Subcutaneous abdominal adipose tissue (tissue), 5 donors: ENCODE measurements around the gene GREB1.

ENCODE experiments used
- H3K27ac ChIP-seq: one replicate; pipeline ENCODE4 v1.7.0; 2013; ENCODE audit warnings: low read depth, mild to moderate bottlenecking, inconsistent platforms, low read length, moderate library complexity
- H3K27me3 ChIP-seq, 5 donors: one replicate each; pipeline ENCODE4 v1.7.0; 2013; ENCODE audit warnings: low read length in 5 of 5, inconsistent platforms in 1 of 5; ENCODE audit not compliant: control insufficient read depth in 5 of 5, insufficient read depth in 4 of 5
- H3K36me3 ChIP-seq, 5 donors: one replicate each; pipeline ENCODE4 v1.7.0; 2013; ENCODE audit warnings: low read length in 5 of 5; ENCODE audit not compliant: control insufficient read depth in 5 of 5, insufficient read depth in 5 of 5
- H3K4me1 ChIP-seq, 5 donors: one replicate each; pipeline ENCODE4 v1.7.0; 2013; ENCODE audit warnings: low read length in 5 of 5, mild to moderate bottlenecking in 3 of 5, moderate library complexity in 1 of 5; ENCODE audit not compliant: control insufficient read depth in 5 of 5, insufficient read depth in 5 of 5
- H3K4me3 ChIP-seq, 5 donors: one replicate each; pipeline ENCODE4 v1.7.0; 2013; ENCODE audit warnings: low read length in 5 of 5, low read depth in 1 of 5
- H3K9ac ChIP-seq, 5 donors: one replicate each; pipeline ENCODE4 v1.7.0; 2013; ENCODE audit warnings: low read length in 5 of 5, mild to moderate bottlenecking in 4 of 5, moderate library complexity in 3 of 5
- H3K9me3 ChIP-seq, 5 donors: one replicate each; pipeline ENCODE4 v1.7.0; 2013; ENCODE audit warnings: low read length in 5 of 5; ENCODE audit not compliant: control insufficient read depth in 5 of 5
- donor health status: healthy.
- donor health status: healthy.
- donor health status: healthy.
- donor health status: healthy.
- donor health status: healthy.

The GREB1 gene

GRCh38 chr2:11597538-11598225, 63.8 kb downstream of the GREB1 start:
- peaks cover 0 to under 1% (median 0%) of the 10 kb centered on the region in 5 donors for H3K4me1 ChIP-seq
- no peak overlapping the region for H3K9ac ChIP-seq
- peaks cover 0 to 5% (median 0%) of the 10 kb centered on the region in 5 donors for H3K27me3 ChIP-seq
- no peaks in the 10 kb centered on the region for H3K9me3 ChIP-seq
- H3K4me3 ChIP-seq, result no peak overlapping the region
- peaks cover 0 to 5% (median 0%) of the 10 kb centered on the region in 5 donors for H3K36me3 ChIP-seq
- H3K27ac ChIP-seq, result no peak overlapping the region

- no peak overlapping the region for H3K27ac ChIP-seq
- H3K9me3 ChIP-seq, result no peaks in the 10 kb centered on the region
- H3K27me3 ChIP-seq, result peaks cover 0 to 5% (median 0%) of the 10 kb centered on the region in 5 donors
- peaks cover 0 to 5% (median 0%) of the 10 kb centered on the region in 5 donors for H3K4me1 ChIP-seq
- H3K36me3 ChIP-seq, result peaks cover 0 to 5% (median 0%) of the 10 kb centered on the region in 5 donors
- no peak overlapping the region for H3K4me3 ChIP-seq
- H3K9ac ChIP-seq, result no peak overlapping the region
These were observed 64.4 kb downstream of the GREB1 start for GRCh38 chr2:11598228-11598731.

GRCh38 chr2:11602563-11603204, 68.8 kb downstream of the GREB1 start:
- peaks cover 0 to 5% (median 0%) of the 10 kb centered on the region in 5 donors for H3K36me3 ChIP-seq
- H3K9me3 ChIP-seq, result no peaks in the 10 kb centered on the region
- H3K9ac ChIP-seq, result no peak overlapping the region
- H3K4me1 ChIP-seq, result peaks cover 0 to 5% (median 0%) of the 10 kb centered on the region in 5 donors
- no peak overlapping the region for H3K27ac ChIP-seq
- peak overlapping the region in 2 of 5 donors; percentile 13 to 17 for H3K4me3 ChIP-seq
- H3K27me3 ChIP-seq, result no peaks in the 10 kb centered on the region

GRCh38 chr2:11610624-11611242, 76.9 kb downstream of the GREB1 start:
- Histone ChIP-seq H3K9ac (no peak overlapping the region), H3K4me3 (no peak overlapping the region), H3K27me3 (no peaks in the 10 kb centered on the region), H3K36me3 (no peaks in the 10 kb centered on the region), H3K27ac (no peak overlapping the region), H3K4me1 (peaks cover 0 to 5% (median 0%) of the 10 kb centered on the region in 5 donors), H3K9me3 (no peaks in the 10 kb centered on the region)

DNA sequence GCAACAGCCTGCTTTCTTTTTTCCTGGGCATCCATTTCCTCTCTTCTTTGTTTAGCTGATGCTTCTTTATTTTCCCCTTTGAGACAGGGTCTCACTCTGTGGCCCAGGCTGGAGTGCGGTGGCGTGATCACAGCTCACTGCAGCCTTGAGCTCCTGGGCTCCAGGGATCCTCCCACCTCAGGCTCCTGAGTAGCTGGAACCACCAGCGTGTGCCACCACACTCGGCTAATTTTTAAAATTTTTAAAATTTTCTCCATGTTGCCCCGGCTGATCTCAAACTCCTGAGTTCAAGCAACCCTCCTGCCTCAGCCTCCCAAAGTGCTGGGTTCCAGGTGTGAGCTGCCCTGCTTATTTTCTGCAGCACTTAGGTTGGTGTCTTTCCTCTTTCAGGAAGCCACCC, 77.4 kb downstream of the GREB1 start:
- no peak overlapping the region for H3K4me3 ChIP-seq
- H3K4me1 ChIP-seq, result peaks cover 0 to 5% (median 0%) of the 10 kb centered on the region in 5 donors
- no peak overlapping the region for H3K9ac ChIP-seq
- H3K36me3 ChIP-seq, result peaks cover 0 to 2% (median 0%) of the 10 kb centered on the region in 5 donors
- no peak overlapping the region for H3K27ac ChIP-seq
- H3K27me3 ChIP-seq, result no peaks in the 10 kb centered on the region
- no peaks in the 10 kb centered on the region for H3K9me3 ChIP-seq

DNA sequence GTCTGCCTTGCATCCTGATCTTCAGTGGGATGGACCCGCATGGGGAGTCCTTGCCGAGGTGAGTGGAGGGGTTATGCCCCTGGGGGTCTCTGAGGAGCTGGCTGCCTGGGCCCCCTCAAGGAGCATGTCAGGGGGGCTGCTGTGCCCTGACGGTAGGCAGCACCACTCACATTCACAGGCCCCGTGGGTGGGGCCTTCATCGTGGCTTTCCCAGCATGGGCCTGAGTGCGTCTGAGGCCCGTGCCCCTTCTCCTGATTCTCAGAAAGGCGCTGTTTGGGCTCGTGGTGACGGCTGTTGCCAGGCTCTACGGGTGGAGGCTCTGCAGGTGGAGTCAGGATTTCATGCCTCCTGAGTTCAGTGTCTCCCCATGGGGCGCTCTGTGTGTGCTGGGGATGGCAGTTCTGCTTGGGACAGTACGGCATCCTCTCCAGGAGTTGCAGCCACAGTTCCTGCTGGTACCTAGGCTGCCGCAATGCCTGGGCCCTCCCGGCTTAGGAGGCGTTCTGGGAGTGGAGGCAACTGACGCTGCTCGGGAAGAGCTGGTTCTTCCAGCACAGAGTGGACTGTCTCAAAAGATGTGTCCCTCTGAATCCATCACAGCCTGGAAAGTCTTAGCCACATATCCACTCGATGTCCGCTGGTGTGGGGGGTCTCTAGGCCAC, 78.8 kb downstream of the GREB1 start:
- peaks cover 0 to 5% (median 0%) of the 10 kb centered on the region in 5 donors for H3K36me3 ChIP-seq

GRCh38 chr2:11613297-11613696, 79.5 kb downstream of the GREB1 start:
- Histone ChIP-seq H3K36me3 (peaks cover 0 to 5% (median 0%) of the 10 kb centered on the region in 5 donors), H3K4me3 (no peak overlapping the region), H3K27me3 (no peaks in the 10 kb centered on the region), H3K9ac (no peak overlapping the region), H3K27ac (no peak overlapping the region), H3K9me3 (no peaks in the 10 kb centered on the region), H3K4me1 (peaks cover 0 to 5% (median 0%) of the 10 kb centered on the region in 5 donors)

More for the DNA sequence above, 78.8 kb downstream of the GREB1 start:
- Histone ChIP-seq H3K27ac (no peak overlapping the region), H3K9ac (no peak overlapping the region), H3K27me3 (no peaks in the 10 kb centered on the region), H3K9me3 (no peaks in the 10 kb centered on the region), H3K4me3 (no peak overlapping the region), H3K4me1 (peaks cover 0 to 5% (median 0%) of the 10 kb centered on the region in 5 donors)

DNA sequence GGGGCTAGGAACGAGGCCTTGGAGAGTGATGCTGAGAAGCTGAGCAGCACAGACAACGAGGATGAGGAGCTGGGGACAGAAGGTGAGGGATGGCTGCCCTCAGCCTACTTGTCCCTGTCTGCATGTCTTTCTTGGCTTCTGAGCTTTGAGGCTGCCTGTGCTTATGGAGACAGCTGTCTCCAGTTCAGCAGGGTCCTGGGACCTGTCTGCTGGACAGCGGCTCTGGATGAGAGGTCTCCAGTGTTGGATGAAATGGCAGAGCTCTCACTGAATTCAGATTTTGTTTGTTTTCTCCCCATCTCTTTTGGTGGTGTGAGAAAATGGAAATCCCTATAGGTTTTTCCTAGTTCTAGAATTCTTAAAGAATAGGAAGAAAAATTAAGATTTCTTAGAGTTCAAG, 81.4 kb downstream of the GREB1 start:
- H3K27ac ChIP-seq, result no peak overlapping the region
- H3K9ac ChIP-seq, result no peak overlapping the region
- H3K9me3 ChIP-seq, result no peaks in the 10 kb centered on the region
- peaks cover 0 to 5% (median 0%) of the 10 kb centered on the region in 5 donors for H3K4me1 ChIP-seq
- H3K4me3 ChIP-seq, result no peak overlapping the region
- H3K27me3 ChIP-seq, result no peaks in the 10 kb centered on the region
- peaks cover 0 to 5% (median 0%) of the 10 kb centered on the region in 5 donors for H3K36me3 ChIP-seq

DNA sequence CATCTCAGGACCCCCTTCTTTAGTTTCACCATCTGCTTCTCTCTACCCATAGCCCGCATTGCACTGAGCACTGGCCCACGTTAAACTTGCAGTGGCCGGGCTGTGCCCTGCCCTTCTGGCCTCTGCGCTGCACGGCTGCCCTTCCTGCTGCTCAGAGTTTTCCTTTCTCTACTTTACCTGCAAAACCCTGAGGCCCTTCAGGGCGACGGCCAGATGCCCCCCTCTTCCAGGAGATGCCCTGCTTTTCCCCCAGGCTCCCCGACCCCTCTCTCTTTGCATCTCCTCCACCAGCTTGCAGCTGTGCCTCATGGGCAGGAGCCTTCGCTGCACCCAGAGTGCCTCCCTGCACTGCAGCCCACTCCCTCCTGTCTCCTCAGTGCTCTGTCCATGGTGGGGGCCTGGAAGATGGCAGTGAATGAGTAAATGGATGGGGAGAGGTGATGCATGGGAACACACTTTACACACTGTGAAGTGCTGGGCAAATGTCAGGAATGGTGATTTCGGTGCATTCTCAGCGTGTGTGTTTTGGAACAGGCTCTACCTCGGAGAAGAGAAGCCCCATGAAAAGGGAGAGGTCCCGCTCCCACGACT, 82.3 kb downstream of the GREB1 start:
- no peaks in the 10 kb centered on the region for H3K9me3 ChIP-seq
- no peak overlapping the region for H3K9ac ChIP-seq
- peaks cover 0 to 5% (median 0%) of the 10 kb centered on the region in 5 donors for H3K36me3 ChIP-seq
- no peak overlapping the region for H3K27ac ChIP-seq
- H3K27me3 ChIP-seq, result no peaks in the 10 kb centered on the region
- no peak overlapping the region for H3K4me3 ChIP-seq
- peaks cover 0 to 5% (median 0%) of the 10 kb centered on the region in 5 donors for H3K4me1 ChIP-seq
